Karpas-422 (cell line): ENCODE results near the gene AK4. TPM values are rescaled to one million over a fixed set of nuclear protein-coding genes. Genes with fewer than 3 reads are reported as not detected.
"Not testable (repeated sequence)": the region's sequence is repeated elsewhere in the genome, so short reads cannot be mapped to it uniquely, and the experiment has no call there.

Experiments
- DNase-seq: peaks from one replicate; pipeline ENCODE4 v3.0.0-alpha.2; 2015
- H2AFZ ChIP-seq: fragments of 200-600 bp; sonication (generic); 2 replicates; pipeline ENCODE4 v1.6.1; 2014; ENCODE audit warnings: antibody characterized with exemption, low read length, mixed read lengths
- H3K27ac ChIP-seq: fragments of 200-600 bp; sonication (generic); 2 replicates; pipeline ENCODE4 v1.5.1; 2014; ENCODE audit warnings: mild to moderate bottlenecking, low read length, moderate library complexity
- H3K27me3 ChIP-seq: fragments of 200-600 bp; sonication (generic); 2 replicates; pipeline ENCODE4 v1.6.1; 2014; ENCODE audit warnings: low read length, mixed read lengths
- H3K36me3 ChIP-seq: fragments of 200-600 bp; sonication (generic); 2 replicates; pipeline ENCODE4 v1.6.1; 2014; ENCODE audit warnings: low read length, mixed read lengths; ENCODE audit not compliant: insufficient read depth
- H3K4me1 ChIP-seq: fragments of 200-600 bp; sonication (generic); 2 replicates; pipeline ENCODE4 v1.6.1; 2014; ENCODE audit warnings: mild to moderate bottlenecking, low read length, mixed read lengths
- H3K4me2 ChIP-seq: fragments of 200-600 bp; sonication (generic); 2 replicates; pipeline ENCODE4 v1.6.1; 2014; ENCODE audit warnings: low read length, low read depth, mild to moderate bottlenecking; ENCODE audit not compliant: poor library complexity, severe bottlenecking
- H3K4me3 ChIP-seq: fragments of 200-600 bp; sonication (generic); 2 replicates; pipeline ENCODE4 v1.5.1; 2014; ENCODE audit warnings: mild to moderate bottlenecking, antibody characterized with exemption, low read length, mixed read lengths
- H3K79me2 ChIP-seq: fragments of 200-600 bp; sonication (generic); 2 replicates; pipeline ENCODE4 v1.6.1; 2014; ENCODE audit warnings: mild to moderate bottlenecking, low read length, mixed read lengths
- H3K9ac ChIP-seq: fragments of 200-600 bp; sonication (generic); 2 replicates; pipeline ENCODE4 v1.6.0; 2014; ENCODE audit warnings: low read length
- H3K9me2 ChIP-seq: fragments of 200-600 bp; sonication (generic), shearing (Covaris generic); replicated peaks from 2 replicates; pipeline ENCODE4 v1.6.0; 2014; ENCODE audit warnings: mild to moderate bottlenecking, low read length, moderate library complexity; ENCODE audit not compliant: insufficient read depth
- H3K9me3 ChIP-seq: fragments of 300-700, 200-600 bp; sonication (generic); 2 replicates; pipeline ENCODE4 v1.6.1; 2014; ENCODE audit warnings: low read length, mixed read lengths
- H4K20me1 ChIP-seq: fragments of 200-600 bp; sonication (generic); 2 replicates; pipeline ENCODE4 v1.6.1; 2014; ENCODE audit warnings: mild to moderate bottlenecking, antibody characterized with exemption, low read length, low read depth; ENCODE audit not compliant: insufficient read depth
- total RNA-seq: library from RNA; depleted of rRNA; stranded (reverse); fragments of >200 nt; shearing (Covaris generic); gene quantifications from 2 replicates; pipeline ENCODE4 v1.2.3, GENCODE V29; 2014; ENCODE audit warnings: low replicate concordance

AK4 gene
- total RNA-seq, 1 experiment from 2014 or later: 0.37 TPM

- no peak overlapping the region for H2AFZ ChIP-seq
- H3K4me1 ChIP-seq: no peaks in the 10 kb centered on the region
- no peak overlapping the region for H3K4me3 ChIP-seq
- H3K9me3 ChIP-seq: no peaks in the 10 kb centered on the region
- no peak for DNase-seq
- no peaks in the 10 kb centered on the region for H3K36me3 ChIP-seq
- no peak overlapping the region for H3K27ac ChIP-seq
- no peaks in the 10 kb centered on the region for H3K27me3 ChIP-seq
- no peaks in the 10 kb centered on the region for H3K79me2 ChIP-seq
- no peak overlapping the region for H3K4me2 ChIP-seq
- no peak overlapping the region for H3K9ac ChIP-seq
- H3K9me2 ChIP-seq: no peaks in the 10 kb centered on the region
- no peaks in the 10 kb centered on the region for H4K20me1 ChIP-seq
These were observed 33.7 kb upstream of the AK4 start for GRCh38 chr1:65114322-65114721.

GRCh38 chr1:65119951-65120350, 28.1 kb upstream of the AK4 start:
- H3K9me2 ChIP-seq: no peaks in the 10 kb centered on the region
- H4K20me1 ChIP-seq: no peaks in the 10 kb centered on the region
- H3K79me2 ChIP-seq: no peaks in the 10 kb centered on the region
- H3K27me3 ChIP-seq: no peaks in the 10 kb centered on the region
- no peak overlapping the region for H2AFZ ChIP-seq
- H3K4me2 ChIP-seq: no peak overlapping the region
- no peaks in the 10 kb centered on the region for H3K4me1 ChIP-seq
- H3K36me3 ChIP-seq: no peaks in the 10 kb centered on the region
- DNase-seq: no peak
- no peak overlapping the region for H3K9ac ChIP-seq
- no peaks in the 10 kb centered on the region for H3K9me3 ChIP-seq
- no peak overlapping the region for H3K4me3 ChIP-seq
- H3K27ac ChIP-seq: no peak overlapping the region

GRCh38 chr1:65129104-65129503, 18.9 kb upstream of the AK4 start:
- H3K9ac ChIP-seq, H3K36me3 ChIP-seq, H3K9me2 ChIP-seq, DNase-seq, H3K9me3 ChIP-seq, H3K4me3 ChIP-seq, H3K27me3 ChIP-seq, H3K79me2 ChIP-seq, H4K20me1 ChIP-seq, H3K4me1 ChIP-seq, H2AFZ ChIP-seq, H3K27ac ChIP-seq, H3K4me2 ChIP-seq: not testable (repeated sequence)

GRCh38 chr1:65138524-65138923, 9.5 kb upstream of the AK4 start:
- Histone ChIP-seq H3K9ac (no peak overlapping the region), H3K9me2 (no peaks in the 10 kb centered on the region), H3K4me2 (no peak overlapping the region), H3K79me2 (no peaks in the 10 kb centered on the region), H2AFZ (no peak overlapping the region), H3K36me3 (no peaks in the 10 kb centered on the region), H3K9me3 (no peaks in the 10 kb centered on the region), H3K27me3 (no peaks in the 10 kb centered on the region), H3K27ac (no peak overlapping the region), H3K4me3 (no peak overlapping the region), H4K20me1 (no peaks in the 10 kb centered on the region), H3K4me1 (no peaks in the 10 kb centered on the region)
- DNase-seq: no peak

GRCh38 chr1:65139793-65140192, 8.2 kb upstream of the AK4 start:
- H3K27me3 ChIP-seq, H2AFZ ChIP-seq, H3K27ac ChIP-seq, H3K9me3 ChIP-seq, H3K4me2 ChIP-seq, H3K9ac ChIP-seq, H4K20me1 ChIP-seq, DNase-seq, H3K4me1 ChIP-seq, H3K9me2 ChIP-seq, H3K79me2 ChIP-seq, H3K36me3 ChIP-seq, H3K4me3 ChIP-seq: not testable (repeated sequence)

- Histone ChIP-seq H4K20me1 (no peaks in the 10 kb centered on the region), H3K4me1 (no peaks in the 10 kb centered on the region), H2AFZ (no peak overlapping the region), H3K36me3 (no peaks in the 10 kb centered on the region), H3K9ac (no peak overlapping the region), H3K27ac (no peak overlapping the region), H3K4me2 (no peak overlapping the region), H3K4me3 (no peak overlapping the region), H3K9me2 (no peaks in the 10 kb centered on the region), H3K9me3 (no peaks in the 10 kb centered on the region), H3K27me3 (no peaks in the 10 kb centered on the region), H3K79me2 (no peaks in the 10 kb centered on the region)
- DNase-seq: no peak
These were observed 6.6 kb upstream of the AK4 start for GRCh38 chr1:65141394-65141793.

- H3K9ac ChIP-seq: no peak overlapping the region
- no peaks in the 10 kb centered on the region for H3K36me3 ChIP-seq
- H4K20me1 ChIP-seq: no peaks in the 10 kb centered on the region
- no peaks in the 10 kb centered on the region for H3K9me3 ChIP-seq
- no peak for DNase-seq
- H3K4me1 ChIP-seq: no peaks in the 10 kb centered on the region
- no peak overlapping the region for H3K4me2 ChIP-seq
- no peaks in the 10 kb centered on the region for H3K79me2 ChIP-seq
- no peak overlapping the region for H2AFZ ChIP-seq
- no peak overlapping the region for H3K27ac ChIP-seq
- no peaks in the 10 kb centered on the region for H3K9me2 ChIP-seq
- H3K27me3 ChIP-seq: no peaks in the 10 kb centered on the region
- H3K4me3 ChIP-seq: no peak overlapping the region
These were observed 6.1 kb upstream of the AK4 start for GRCh38 chr1:65141918-65142317.

- not testable (repeated sequence) for H3K9me3 ChIP-seq
These were observed 4.8 kb upstream of the AK4 start for GRCh38 chr1:65143112-65143658.

GRCh38 chr1:65146908-65147423, 1.0 kb upstream of the AK4 start:
- H3K9me2 ChIP-seq: no peaks in the 10 kb centered on the region
- H3K9ac ChIP-seq: no peak overlapping the region
- H3K4me3 ChIP-seq: no peak overlapping the region
- no peak overlapping the region for H2AFZ ChIP-seq
- H3K4me2 ChIP-seq: no peak overlapping the region
- H3K27ac ChIP-seq: no peak overlapping the region
- H3K79me2 ChIP-seq: no peaks in the 10 kb centered on the region
- H3K27me3 ChIP-seq: no peaks in the 10 kb centered on the region
- H3K4me1 ChIP-seq: no peaks in the 10 kb centered on the region
- no peaks in the 10 kb centered on the region for H3K36me3 ChIP-seq
- no peak for DNase-seq
- no peaks in the 10 kb centered on the region for H3K9me3 ChIP-seq
- no peaks in the 10 kb centered on the region for H4K20me1 ChIP-seq

More at GRCh38 chr1:65143112-65143658, 4.8 kb upstream of the AK4 start:
- not testable (repeated sequence) for H2AFZ ChIP-seq, H3K9me2 ChIP-seq, H3K4me2 ChIP-seq, DNase-seq, H3K9ac ChIP-seq, H4K20me1 ChIP-seq, H3K27me3 ChIP-seq, H3K4me1 ChIP-seq, H3K36me3 ChIP-seq, H3K4me3 ChIP-seq, H3K27ac ChIP-seq, H3K79me2 ChIP-seq
